Measurements from ENCODE around the gene ZNF689.
A peak's percentile ranks its signal among the peaks of the same experiment; 100 is the strongest.
"Not testable (repeated sequence)": the region's sequence is repeated elsewhere in the genome, so short reads cannot be mapped to it uniquely, and the experiment has no call there.

ZNF689 gene

GRCh38 chr16:30636599-30636998 lies 26.4 kb upstream of the ZNF689 start:
- DNase-seq (ENCODE audit: low read depth in 2 of 2), result no peak

- no peak for DNase-seq (ENCODE audit: low read depth in 2 of 2)
Measured at GRCh38 chr16:30633526-30633925, 23.3 kb upstream of the ZNF689 start.

GRCh38 chr16:30632454-30632853 lies 22.3 kb upstream of the ZNF689 start:
- DNase-seq (ENCODE audit: low read depth in 2 of 2), result not testable (repeated sequence)

- DNase-seq (ENCODE audit: low read depth in 2 of 2), result peak; percentile 75 to 76
Measured at GRCh38 chr16:30628628-30629540, 18.7 kb upstream of the ZNF689 start.

- DNase-seq (ENCODE audit: low read depth in 2 of 2), result no peak
Measured at GRCh38 chr16:30626236-30626635, 16.0 kb upstream of the ZNF689 start.

GRCh38 chr16:30623536-30624283 lies 13.5 kb upstream of the ZNF689 start:
- no peak for DNase-seq (ENCODE audit: low read depth in 2 of 2)

- DNase-seq (ENCODE audit: low read depth in 2 of 2), result no peak
Measured at GRCh38 chr16:30622455-30623032, 12.4 kb upstream of the ZNF689 start.

- DNase-seq (ENCODE audit: low read depth in 2 of 2), result no peak
Measured at GRCh38 chr16:30621765-30622164, 11.6 kb upstream of the ZNF689 start.

- no peak for DNase-seq (ENCODE audit: low read depth in 2 of 2)
Measured at GRCh38 chr16:30620169-30620568, 10.0 kb upstream of the ZNF689 start.

GRCh38 chr16:30619638-30620037 lies 9.4 kb upstream of the ZNF689 start:
- no peak for DNase-seq (ENCODE audit: low read depth in 2 of 2)

- DNase-seq (ENCODE audit: low read depth in 2 of 2), result no peak
Measured at GRCh38 chr16:30619202-30619601, 9.0 kb upstream of the ZNF689 start.

GRCh38 chr16:30615358-30616091 lies 5.3 kb upstream of the ZNF689 start:
- peak; percentile 67 to 76 for DNase-seq (ENCODE audit: low read depth in 2 of 2)

GRCh38 chr16:30609002-30609925 lies 925 bp downstream of the ZNF689 start:
- DNase-seq (ENCODE audit: low read depth in 2 of 2), result peak in 1 of 2 donors; percentile 17

- DNase-seq (ENCODE audit: low read depth in 2 of 2), result no peak
Measured at GRCh38 chr16:30606004-30606403, 4.2 kb downstream of the ZNF689 start.

GRCh38 chr16:30605158-30605557 lies 5.0 kb downstream of the ZNF689 start:
- no peak for DNase-seq (ENCODE audit: low read depth in 2 of 2)

GRCh38 chr16:30604316-30604947 lies 5.8 kb downstream of the ZNF689 start:
- DNase-seq (ENCODE audit: low read depth in 2 of 2), result no peak

- no peak for DNase-seq (ENCODE audit: low read depth in 2 of 2)
Measured at GRCh38 chr16:30603945-30604315, 6.3 kb downstream of the ZNF689 start.

GRCh38 chr16:30602616-30603277 lies 7.4 kb downstream of the ZNF689 start:
- no peak for DNase-seq (ENCODE audit: low read depth in 2 of 2)

- no peak for DNase-seq (ENCODE audit: low read depth in 2 of 2)
Measured at GRCh38 chr16:30601966-30602365, 8.2 kb downstream of the ZNF689 start.

GRCh38 chr16:30600929-30601328 lies 9.3 kb downstream of the ZNF689 start:
- DNase-seq (ENCODE audit: low read depth in 2 of 2), result no peak
